Cardiac fibroblast (primary cell): Measurements from ENCODE around the gene LRRC7.

ENCODE experiments used
- DNase-seq, 2 donors: peaks; one replicate each; pipeline versions ENCODE4 v3.0.0 to v3.0.0-alpha.2; 2010; ENCODE audit warnings: low read depth in 2 of 2
- H3K4me3 ChIP-seq, 2 donors: replicated peaks in 1 of 2; 1 replicate in 1 of 2; 2 replicates in 1 of 2; pipeline ENCODE4 v1.5.1; 2011; ENCODE audit warnings: low read depth in 2 of 2, low read length in 2 of 2, mild to moderate bottlenecking in 2 of 2, moderate library complexity in 1 of 2
- CTCF ChIP-seq: IDR thresholded peaks from one replicate; pipeline ENCODE4 v1.5.1; 2011; ENCODE audit warnings: low read depth, mild to moderate bottlenecking, low read length, inconsistent platforms

Gene LRRC7

DNA sequence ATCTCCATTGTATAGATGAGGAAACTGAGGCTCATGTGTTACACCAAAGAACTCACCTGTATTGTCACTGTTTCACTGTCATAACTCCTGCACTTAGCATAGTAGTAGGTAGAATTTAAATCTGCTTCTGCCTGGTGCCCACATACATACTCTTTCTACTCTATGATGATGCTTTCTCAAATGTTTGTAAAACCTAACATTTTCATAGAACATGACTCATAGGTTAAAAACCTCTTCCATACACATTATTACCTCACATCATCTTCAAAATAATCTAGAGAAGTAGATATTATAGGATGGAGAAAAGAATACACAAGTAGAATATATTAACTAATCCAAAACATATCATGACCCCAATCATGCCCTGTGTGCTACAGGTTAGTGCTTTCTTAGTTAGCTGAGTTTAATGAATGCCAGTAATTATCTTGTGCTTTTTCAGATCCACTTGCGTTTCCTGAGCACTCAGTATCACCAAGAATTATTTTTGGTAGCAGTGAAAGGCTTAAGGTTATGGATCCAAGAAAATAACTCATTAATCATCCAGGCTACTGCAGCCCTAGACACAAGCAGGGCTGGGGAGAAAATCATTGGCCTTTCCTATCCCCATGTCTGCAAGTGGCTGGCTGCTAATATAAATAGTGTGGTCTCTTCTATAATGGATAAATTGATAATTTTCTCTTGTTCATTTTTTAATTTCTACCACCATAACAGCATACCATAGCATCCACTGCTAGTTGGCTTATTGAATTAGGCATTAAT, 480.8 kb downstream of the LRRC7 start:
- peak in 1 of 2 donors; percentile 36 for DNase-seq
- TF ChIP-seq CTCF, result no peak
- H3K4me3 ChIP-seq, result no peak overlapping the region

- DNase-seq, result no peak
- no peak overlapping the region for H3K4me3 ChIP-seq
- TF ChIP-seq CTCF, result no peak
Observed at GRCh38 chr1:70051926-70052325, 484.2 kb downstream of the LRRC7 start.

DNA sequence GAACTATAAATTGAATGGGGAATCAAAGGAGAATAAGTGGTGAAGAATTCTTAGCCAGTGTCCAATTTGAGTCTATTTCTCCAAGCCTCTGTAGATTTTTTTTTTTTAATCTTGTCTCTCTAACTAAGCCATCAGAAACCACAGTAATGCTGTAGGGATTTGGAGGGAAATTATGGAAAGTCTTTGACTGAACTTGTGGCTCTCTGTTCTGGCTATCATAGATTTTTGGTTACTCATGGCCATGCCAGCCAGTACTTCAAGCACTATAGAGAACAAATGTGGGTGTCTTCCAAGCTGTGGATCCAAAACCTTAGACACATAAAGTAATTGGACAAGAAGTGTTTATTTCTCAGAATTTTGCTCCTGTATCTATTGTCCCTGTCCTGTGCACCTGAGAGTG, 489.8 kb downstream of the LRRC7 start:
- TF ChIP-seq CTCF, result no peak
- no peak for DNase-seq

DNA sequence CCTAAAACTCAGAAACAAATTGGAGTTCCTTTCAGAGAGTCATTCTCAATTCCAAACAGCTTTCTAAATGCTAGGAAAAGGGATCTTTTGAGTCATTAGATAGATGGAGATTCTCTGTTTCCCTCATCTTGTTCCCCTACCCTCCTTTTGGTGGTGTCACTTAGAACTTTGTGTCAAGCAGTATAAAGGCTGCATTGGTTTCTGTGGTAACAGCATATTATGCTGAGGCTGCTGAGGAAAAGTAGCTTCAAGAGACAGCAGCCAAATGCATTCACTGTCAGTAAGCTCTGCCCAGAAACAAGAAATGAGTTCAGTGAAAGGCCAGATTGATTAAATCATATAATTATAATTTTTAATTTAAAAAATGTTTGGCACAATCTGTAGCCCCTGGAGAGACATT, 493.5 kb downstream of the LRRC7 start:
- H3K4me3 ChIP-seq, result no peak overlapping the region
- no peak for TF ChIP-seq CTCF
- DNase-seq, result no peak

More for the DNA sequence above, 489.8 kb downstream of the LRRC7 start:
- H3K4me3 ChIP-seq, result no peak overlapping the region

GRCh38 chr1:70063861-70064260, 496.1 kb downstream of the LRRC7 start:
- TF ChIP-seq CTCF, result no peak
- no peak overlapping the region for H3K4me3 ChIP-seq

GRCh38 chr1:70066711-70067110, 499.0 kb downstream of the LRRC7 start:
- no peak for DNase-seq
- no peak overlapping the region for H3K4me3 ChIP-seq
- no peak for TF ChIP-seq CTCF

More at GRCh38 chr1:70063861-70064260, 496.1 kb downstream of the LRRC7 start:
- no peak for DNase-seq

- TF ChIP-seq CTCF, result no peak
- DNase-seq, result peak; percentile 74 to 87
- H3K4me3 ChIP-seq, result no peak overlapping the region
Observed at GRCh38 chr1:70071601-70072000, 503.9 kb downstream of the LRRC7 start.
